ENCODE results near the gene STEAP4.

DNA sequence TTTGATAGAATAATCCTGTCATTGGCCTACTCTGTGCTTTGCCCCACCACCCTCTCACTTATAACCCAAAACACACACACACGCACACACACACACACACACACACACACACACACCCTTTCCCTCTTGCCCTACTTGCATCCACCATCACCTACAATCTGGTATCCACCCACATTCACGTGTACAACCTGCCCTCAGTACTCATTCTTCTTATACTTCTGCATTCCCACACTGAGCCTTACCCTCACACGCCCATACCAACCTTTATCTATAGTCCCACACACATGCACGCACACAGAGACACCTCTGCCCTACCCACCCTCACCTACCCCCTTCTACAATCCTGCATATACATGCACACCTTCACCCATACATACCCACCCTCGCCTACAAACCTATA is 76.0 kb downstream of the STEAP4 start:
- TF ChIP-seq SREBF2 (IDR thresholded peaks at IDR 0.05) = no peak
- TF ChIP-seq EP300 (IDR thresholded peaks at IDR 0.05) = no peak
- TF ChIP-seq POLR2A (IDR thresholded peaks at IDR 0.05; ENCODE audit: low read length) = no peak
- TF ChIP-seq, protein P1, sequence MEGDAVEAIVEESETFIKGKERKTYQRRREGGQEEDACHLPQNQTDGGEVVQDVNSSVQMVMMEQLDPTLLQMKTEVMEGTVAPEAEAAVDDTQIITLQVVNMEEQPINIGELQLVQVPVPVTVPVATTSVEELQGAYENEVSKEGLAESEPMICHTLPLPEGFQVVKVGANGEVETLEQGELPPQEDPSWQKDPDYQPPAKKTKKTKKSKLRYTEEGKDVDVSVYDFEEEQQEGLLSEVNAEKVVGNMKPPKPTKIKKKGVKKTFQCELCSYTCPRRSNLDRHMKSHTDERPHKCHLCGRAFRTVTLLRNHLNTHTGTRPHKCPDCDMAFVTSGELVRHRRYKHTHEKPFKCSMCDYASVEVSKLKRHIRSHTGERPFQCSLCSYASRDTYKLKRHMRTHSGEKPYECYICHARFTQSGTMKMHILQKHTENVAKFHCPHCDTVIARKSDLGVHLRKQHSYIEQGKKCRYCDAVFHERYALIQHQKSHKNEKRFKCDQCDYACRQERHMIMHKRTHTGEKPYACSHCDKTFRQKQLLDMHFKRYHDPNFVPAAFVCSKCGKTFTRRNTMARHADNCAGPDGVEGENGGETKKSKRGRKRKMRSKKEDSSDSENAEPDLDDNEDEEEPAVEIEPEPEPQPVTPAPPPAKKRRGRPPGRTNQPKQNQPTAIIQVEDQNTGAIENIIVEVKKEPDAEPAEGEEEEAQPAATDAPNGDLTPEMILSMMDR (IDR thresholded peaks at IDR 0.05) = no peak
- TF ChIP-seq RAD21 (conservative IDR thresholded peaks at IDR 0.05 in 1 of 2, IDR thresholded peaks at IDR 0.05 in 1 of 2) = no peak
- no peak for TF ChIP-seq SMC3 (IDR thresholded peaks at IDR 0.05)
- no peak for TF ChIP-seq RFX5 (IDR thresholded peaks at IDR 0.05)
- TF ChIP-seq, protein P2, sequence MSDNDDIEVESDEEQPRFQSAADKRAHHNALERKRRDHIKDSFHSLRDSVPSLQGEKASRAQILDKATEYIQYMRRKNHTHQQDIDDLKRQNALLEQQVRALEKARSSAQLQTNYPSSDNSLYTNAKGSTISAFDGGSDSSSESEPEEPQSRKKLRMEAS (IDR thresholded peaks at IDR 0.05) = no peak
- no peak for TF ChIP-seq BHLHE40 (IDR thresholded peaks at IDR 0.05; ENCODE audit: low read depth, low read length)
- TF ChIP-seq, protein P3, sequence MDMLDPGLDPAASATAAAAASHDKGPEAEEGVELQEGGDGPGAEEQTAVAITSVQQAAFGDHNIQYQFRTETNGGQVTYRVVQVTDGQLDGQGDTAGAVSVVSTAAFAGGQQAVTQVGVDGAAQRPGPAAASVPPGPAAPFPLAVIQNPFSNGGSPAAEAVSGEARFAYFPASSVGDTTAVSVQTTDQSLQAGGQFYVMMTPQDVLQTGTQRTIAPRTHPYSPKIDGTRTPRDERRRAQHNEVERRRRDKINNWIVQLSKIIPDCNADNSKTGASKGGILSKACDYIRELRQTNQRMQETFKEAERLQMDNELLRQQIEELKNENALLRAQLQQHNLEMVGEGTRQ (IDR thresholded peaks at IDR 0.05) = no peak
- no peak for TF ChIP-seq JUN (IDR thresholded peaks at IDR 0.05)

Data from A549 (cell line).